ENCODE results near the gene SMG6.

Gene SMG6

GRCh38 chr17:2068031-2068518 lies 235.5 kb downstream of the SMG6 start:
- TF ChIP-seq ZNF202 (tag by site-specific recombination; IDR thresholded peaks at IDR 0.05; ENCODE audit: borderline replicate concordance) = no peak
- TF ChIP-seq, protein P1, sequence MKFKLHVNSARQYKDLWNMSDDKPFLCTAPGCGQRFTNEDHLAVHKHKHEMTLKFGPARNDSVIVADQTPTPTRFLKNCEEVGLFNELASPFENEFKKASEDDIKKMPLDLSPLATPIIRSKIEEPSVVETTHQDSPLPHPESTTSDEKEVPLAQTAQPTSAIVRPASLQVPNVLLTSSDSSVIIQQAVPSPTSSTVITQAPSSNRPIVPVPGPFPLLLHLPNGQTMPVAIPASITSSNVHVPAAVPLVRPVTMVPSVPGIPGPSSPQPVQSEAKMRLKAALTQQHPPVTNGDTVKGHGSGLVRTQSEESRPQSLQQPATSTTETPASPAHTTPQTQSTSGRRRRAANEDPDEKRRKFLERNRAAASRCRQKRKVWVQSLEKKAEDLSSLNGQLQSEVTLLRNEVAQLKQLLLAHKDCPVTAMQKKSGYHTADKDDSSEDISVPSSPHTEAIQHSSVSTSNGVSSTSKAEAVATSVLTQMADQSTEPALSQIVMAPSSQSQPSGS (tag by site-specific recombination; IDR thresholded peaks at IDR 0.05; ENCODE audit: low read depth) = no peak
- no peak for TF ChIP-seq ZBTB48 (tag by site-specific recombination; IDR thresholded peaks at IDR 0.05)
- TF ChIP-seq REST (tag by site-specific recombination; IDR thresholded peaks at IDR 0.05) = no peak
- TF ChIP-seq ZNF837 (tag by site-specific recombination; IDR thresholded peaks at IDR 0.05) = no peak
- no peak for TF ChIP-seq ZNF157 (tag by site-specific recombination; IDR thresholded peaks at IDR 0.05)
- TF ChIP-seq ZBTB20 (tag by site-specific recombination; IDR thresholded peaks at IDR 0.05) = no peak
- TF ChIP-seq, protein P2, sequence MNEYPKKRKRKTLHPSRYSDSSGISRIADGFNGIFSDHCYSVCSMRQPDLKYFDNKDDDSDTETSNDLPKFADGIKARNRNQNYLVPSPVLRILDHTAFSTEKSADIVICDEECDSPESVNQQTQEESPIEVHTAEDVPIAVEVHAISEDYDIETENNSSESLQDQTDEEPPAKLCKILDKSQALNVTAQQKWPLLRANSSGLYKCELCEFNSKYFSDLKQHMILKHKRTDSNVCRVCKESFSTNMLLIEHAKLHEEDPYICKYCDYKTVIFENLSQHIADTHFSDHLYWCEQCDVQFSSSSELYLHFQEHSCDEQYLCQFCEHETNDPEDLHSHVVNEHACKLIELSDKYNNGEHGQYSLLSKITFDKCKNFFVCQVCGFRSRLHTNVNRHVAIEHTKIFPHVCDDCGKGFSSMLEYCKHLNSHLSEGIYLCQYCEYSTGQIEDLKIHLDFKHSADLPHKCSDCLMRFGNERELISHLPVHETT (tag by site-specific recombination; IDR thresholded peaks at IDR 0.05) = no peak
- TF ChIP-seq GLI4 (tag by site-specific recombination; IDR thresholded peaks at IDR 0.05) = no peak
- TF ChIP-seq ZNF521 (tag by site-specific recombination; IDR thresholded peaks at IDR 0.05) = no peak

GRCh38 chr17:2067608-2068024 lies 236.0 kb downstream of the SMG6 start:
- Histone ChIP-seq H3K27ac (ENCODE audit: extremely low read depth, low read depth, low read length) (peak overlapping the region; percentile 16; the same call in 1 of the 2 replicates), H3K36me3 (ENCODE audit: control insufficient read depth in 2 of 2, insufficient read depth in 1 of 2, low read length in 2 of 2) (peaks cover 0 to 82% of the 10 kb centered on the region in 2 experiments; a peak in 1 of 3 replicates), H3K9me3 (ENCODE audit: control insufficient read depth, insufficient read depth, low read depth, low read length) (no peaks in the 10 kb centered on the region), H3K4me3 (ENCODE audit: low read depth, low read length) (no peak overlapping the region), H3K4me1 (ENCODE audit: control insufficient read depth, insufficient read depth, low read length) (no peaks in the 10 kb centered on the region; the same call in 1 of the 2 replicates)
- ChIA-PET POLR2A (no interaction called here), CTCF (interaction anchor here (0.6 to 2.2 kb wide), 4 partner anchors 8 to 178 kb away, joined by 3 to 11 read pairs (median 6); partner anchors contain the start of gene HIC1)
- no peak for TF ChIP-seq GLI4 (tag by site-specific recombination; IDR thresholded peaks at IDR 0.05)
- 0 out of 2 replicates have a peak, but pooled peaks have one; percentile 17 for TF ChIP-seq KLF1 (tag by site-specific recombination; IDR thresholded peaks at IDR 0.05)
- TF ChIP-seq ZNF843 (tag by site-specific recombination; IDR thresholded peaks at IDR 0.05) = no peak
- TF ChIP-seq, protein P3, sequence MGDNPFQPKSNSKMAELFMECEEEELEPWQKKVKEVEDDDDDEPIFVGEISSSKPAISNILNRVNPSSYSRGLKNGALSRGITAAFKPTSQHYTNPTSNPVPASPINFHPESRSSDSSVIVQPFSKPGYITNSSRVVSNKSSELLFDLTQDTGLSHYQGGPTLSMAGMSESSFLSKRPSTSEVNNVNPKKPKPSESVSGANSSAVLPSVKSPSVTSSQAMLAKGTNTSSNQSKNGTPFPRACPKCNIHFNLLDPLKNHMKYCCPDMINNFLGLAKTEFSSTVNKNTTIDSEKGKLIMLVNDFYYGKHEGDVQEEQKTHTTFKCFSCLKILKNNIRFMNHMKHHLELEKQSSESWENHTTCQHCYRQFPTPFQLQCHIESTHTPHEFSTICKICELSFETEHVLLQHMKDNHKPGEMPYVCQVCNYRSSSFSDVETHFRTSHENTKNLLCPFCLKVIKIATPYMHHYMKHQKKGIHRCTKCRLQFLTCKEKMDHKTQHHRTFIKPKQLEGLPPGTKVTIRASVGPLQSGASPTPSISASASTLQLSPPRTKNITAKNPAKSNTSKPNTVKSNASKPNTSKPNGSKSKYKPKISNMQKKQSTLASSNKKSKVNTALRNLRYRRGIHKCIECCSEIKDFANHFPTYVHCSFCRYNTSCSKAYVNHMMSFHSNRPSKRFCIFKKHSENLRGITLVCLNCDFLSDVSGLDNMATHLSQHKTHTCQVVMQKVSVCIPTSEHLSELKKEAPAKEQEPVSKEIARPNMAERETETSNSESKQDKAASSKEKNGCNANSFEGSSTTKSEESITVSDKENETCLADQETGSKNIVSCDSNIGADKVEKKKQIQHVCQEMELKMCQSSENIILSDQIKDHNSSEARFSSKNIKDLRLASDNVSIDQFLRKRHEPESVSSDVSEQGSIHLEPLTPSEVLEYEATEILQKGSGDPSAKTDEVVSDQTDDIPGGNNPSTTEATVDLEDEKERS (tag by site-specific recombination; IDR thresholded peaks at IDR 0.05) = no peak
- TF ChIP-seq CTCF (tag by site-specific recombination; IDR thresholded peaks at IDR 0.05) = no peak
- TF ChIP-seq KLF10 (tag by site-specific recombination; IDR thresholded peaks at IDR 0.05) = no peak
- no peak for TF ChIP-seq ZSCAN18 (tag by site-specific recombination; IDR thresholded peaks at IDR 0.05)
- peak; percentile 70 for TF ChIP-seq GLIS1 (tag by site-specific recombination; IDR thresholded peaks at IDR 0.05)

More at GRCh38 chr17:2068031-2068518, 235.5 kb downstream of the SMG6 start:
- Histone ChIP-seq H3K27ac (ENCODE audit: extremely low read depth, low read depth, low read length) (no peak overlapping the region), H3K4me1 (ENCODE audit: control insufficient read depth, insufficient read depth, low read length) (no peaks in the 10 kb centered on the region; the same call in 1 of the 2 replicates), H3K36me3 (ENCODE audit: control insufficient read depth in 2 of 2, insufficient read depth in 1 of 2, low read length in 2 of 2) (peaks cover 0 to 84% of the 10 kb centered on the region in 2 experiments; a peak in 1 of 3 replicates), H3K4me3 (ENCODE audit: low read depth, low read length) (no peak overlapping the region), H3K9me3 (ENCODE audit: control insufficient read depth, insufficient read depth, low read depth, low read length) (no peaks in the 10 kb centered on the region)
- ChIA-PET POLR2A (no interaction called here), CTCF (interaction anchor here (0.6 to 2.2 kb wide), 4 partner anchors 13 to 177 kb away, joined by 3 to 11 read pairs (median 5); partner anchors contain the start of gene HIC1)
